Stimulated activated CD4-positive, alpha-beta T cell treated with anti-CD3 and anti-CD28 coated beads, Interleukin-4, amount 100 ng/mL, for 4 hours (primary cell): ENCODE data around the gene GALNT8.
A peak's percentile ranks its signal among the peaks of the same experiment; 100 is the strongest.
"Not testable (repeated sequence)": the region's sequence is repeated elsewhere in the genome, so short reads cannot be mapped to it uniquely, and the experiment has no call there.

Source experiments
- DNase-seq, 2 experiments: peaks; one replicate each; pipeline ENCODE4 v3.0.0-alpha.2; 2020

The GALNT8 gene

GRCh38 chr12:4719821-4720636, at the start of gene GALNT8:
TSS of gene GALNT8 (plus strand) at chr12:4720400. CDS start at chr12:4720678, 278 bp downstream.
- no peak for DNase-seq

DNA sequence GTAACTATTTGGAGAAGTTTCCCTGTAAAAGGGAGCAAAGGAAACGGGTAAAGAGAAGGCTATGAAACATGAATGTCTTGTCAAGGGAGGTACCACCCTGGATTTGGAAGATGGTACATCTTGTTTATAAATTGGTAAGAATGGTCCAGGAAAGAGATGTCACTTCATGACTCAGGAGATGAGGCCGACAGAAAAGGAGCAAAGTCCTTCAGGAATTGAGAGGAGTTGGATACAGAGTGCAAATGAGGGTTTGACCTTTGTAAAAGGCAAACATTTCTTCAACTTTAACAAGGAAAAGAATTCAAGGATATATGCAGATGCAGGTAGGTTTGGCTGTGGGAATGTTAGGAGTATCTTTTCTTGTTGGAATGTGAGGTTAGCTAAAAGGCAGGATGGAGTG, 40.5 kb upstream of the GALNT8 start:
- no peak for DNase-seq

- DNase-seq, result no peak
Observed at GRCh38 chr12:4681732-4682131, 38.5 kb upstream of the GALNT8 start.

- no peak for DNase-seq
Observed at GRCh38 chr12:4685317-4685716, 34.9 kb upstream of the GALNT8 start.

DNA sequence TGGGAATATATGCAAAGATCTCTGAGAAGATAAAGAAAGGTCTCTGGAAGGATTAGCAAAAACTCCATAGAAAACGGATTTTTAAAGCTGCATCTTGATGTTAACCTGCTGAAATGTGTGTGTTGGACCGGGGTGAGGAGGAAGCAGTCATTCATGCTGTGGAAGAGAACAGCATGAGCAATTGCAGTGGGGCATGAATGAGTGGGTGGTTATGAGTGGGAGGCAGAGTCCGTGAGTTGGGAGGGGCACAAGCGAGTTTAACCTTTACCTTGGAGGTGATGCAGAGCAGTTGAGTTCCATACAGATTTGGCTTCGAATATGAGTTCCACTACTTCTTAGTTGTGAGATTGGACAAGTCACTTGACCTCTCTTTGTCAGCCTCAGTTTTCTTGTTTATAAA, 29.4 kb upstream of the GALNT8 start:
- peak in 1 of 2 experiments; percentile 9 for DNase-seq

GRCh38 chr12:4700621-4701026, 19.6 kb upstream of the GALNT8 start:
- DNase-seq, result no peak

- no peak for DNase-seq
Observed at GRCh38 chr12:4701395-4702190, 18.6 kb upstream of the GALNT8 start.

GRCh38 chr12:4703676-4704075, 16.5 kb upstream of the GALNT8 start:
- DNase-seq, result no peak

DNA sequence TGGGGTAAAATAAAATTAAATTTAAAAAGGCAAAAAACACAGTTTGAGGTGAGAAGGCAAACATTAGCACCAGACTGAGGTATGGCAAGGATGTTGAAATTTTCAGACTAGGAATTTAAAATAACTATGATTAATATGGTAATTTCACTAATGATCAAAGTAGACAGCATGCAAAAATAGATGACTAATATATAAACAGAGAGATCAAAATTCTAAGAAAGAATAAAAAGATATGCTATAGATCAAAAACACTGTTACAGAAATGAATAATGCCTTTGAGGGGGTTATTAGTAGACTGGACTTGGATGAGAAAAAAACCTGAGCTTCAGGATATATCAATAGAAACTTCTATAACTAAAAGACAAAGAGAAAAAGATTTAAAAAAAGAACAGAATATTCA, 14.4 kb upstream of the GALNT8 start:
- no peak for DNase-seq

DNA sequence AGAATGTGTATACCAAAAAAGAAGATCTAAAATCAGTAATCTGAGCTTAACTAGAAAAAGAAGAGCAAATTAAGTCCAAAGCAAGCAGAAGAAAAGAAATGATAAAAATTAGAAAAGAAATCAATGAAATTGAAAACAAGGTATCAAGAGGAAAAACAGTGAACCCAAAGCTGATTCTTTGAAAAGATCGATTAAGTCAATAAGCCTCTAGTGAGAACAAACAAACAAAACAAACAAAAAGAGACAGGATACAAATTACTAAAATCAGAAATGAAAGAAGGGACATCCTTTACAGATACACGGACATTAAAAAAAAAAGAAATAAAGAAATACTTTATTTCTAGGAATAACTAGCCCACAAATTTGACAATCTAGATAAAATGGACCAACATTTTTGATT, 12.9 kb upstream of the GALNT8 start:
- DNase-seq, result no peak

DNA sequence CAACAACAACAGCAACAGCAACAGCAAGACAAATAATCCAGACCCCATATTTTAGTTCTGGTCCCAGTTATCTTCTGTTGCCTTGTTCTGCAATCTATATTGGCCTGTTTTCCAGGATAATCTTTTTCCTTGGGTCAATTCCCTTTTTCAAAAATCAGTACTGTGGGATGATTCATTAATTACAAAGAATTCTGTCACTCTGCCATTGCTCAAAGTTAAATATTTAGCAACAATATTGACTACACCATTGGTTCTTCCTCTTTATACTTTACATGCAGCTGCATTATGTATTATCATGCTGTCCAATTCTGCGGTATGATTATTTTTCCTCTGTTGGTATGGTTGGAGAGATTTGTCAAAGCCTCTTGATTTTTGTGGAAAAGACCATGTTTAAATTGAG, 10.1 kb upstream of the GALNT8 start:
- no peak for DNase-seq

- DNase-seq, result no peak
Observed at GRCh38 chr12:4714879-4715278, 5.3 kb upstream of the GALNT8 start.

GRCh38 chr12:4717806-4718205, 2.4 kb upstream of the GALNT8 start:
- no peak for DNase-seq

- DNase-seq, result no peak
Observed at GRCh38 chr12:4720637-4720995, 416 bp downstream of the GALNT8 start.

DNA sequence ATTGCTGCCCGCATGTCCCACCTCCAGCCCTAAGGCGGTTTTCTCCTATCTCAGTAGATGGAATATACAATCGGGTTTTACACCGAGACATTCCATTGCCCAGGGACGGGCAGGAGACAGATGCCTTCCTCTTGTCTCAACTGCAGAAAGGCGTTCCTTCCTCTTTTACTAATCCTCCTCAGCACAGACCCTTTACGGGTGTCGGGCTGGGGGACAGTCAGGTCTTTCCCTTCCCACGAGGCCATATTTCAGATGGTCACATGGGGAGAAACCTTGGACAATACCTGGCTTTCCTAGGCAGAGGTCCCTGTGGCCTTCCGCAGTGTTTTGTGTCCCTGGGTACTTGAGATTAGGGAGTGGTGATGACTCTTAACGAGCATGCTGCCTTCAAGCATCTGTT, 1.4 kb downstream of the GALNT8 start:
- DNase-seq, result not testable (repeated sequence)

DNA sequence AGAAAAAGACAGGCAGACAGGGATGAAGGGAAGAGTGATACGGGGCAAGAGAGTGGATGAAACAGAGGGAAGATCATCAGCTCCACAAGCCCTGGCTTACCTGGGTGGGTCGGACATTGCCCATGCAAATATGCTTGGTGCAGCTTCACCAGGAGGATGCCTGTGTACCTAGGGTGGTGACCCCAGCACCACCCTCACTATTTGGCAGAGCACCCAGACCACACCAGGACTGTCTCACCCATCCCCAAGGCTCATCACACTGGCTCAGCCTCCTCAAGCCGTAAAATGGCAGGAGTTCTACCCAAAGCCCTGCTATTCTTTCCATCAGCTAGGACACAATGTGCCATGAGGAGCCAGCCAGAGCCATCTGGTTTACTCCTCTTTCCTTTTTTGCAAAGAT, 3.0 kb downstream of the GALNT8 start:
- no peak for DNase-seq

GRCh38 chr12:4725057-4725456, 4.9 kb downstream of the GALNT8 start:
- no peak for DNase-seq

DNA sequence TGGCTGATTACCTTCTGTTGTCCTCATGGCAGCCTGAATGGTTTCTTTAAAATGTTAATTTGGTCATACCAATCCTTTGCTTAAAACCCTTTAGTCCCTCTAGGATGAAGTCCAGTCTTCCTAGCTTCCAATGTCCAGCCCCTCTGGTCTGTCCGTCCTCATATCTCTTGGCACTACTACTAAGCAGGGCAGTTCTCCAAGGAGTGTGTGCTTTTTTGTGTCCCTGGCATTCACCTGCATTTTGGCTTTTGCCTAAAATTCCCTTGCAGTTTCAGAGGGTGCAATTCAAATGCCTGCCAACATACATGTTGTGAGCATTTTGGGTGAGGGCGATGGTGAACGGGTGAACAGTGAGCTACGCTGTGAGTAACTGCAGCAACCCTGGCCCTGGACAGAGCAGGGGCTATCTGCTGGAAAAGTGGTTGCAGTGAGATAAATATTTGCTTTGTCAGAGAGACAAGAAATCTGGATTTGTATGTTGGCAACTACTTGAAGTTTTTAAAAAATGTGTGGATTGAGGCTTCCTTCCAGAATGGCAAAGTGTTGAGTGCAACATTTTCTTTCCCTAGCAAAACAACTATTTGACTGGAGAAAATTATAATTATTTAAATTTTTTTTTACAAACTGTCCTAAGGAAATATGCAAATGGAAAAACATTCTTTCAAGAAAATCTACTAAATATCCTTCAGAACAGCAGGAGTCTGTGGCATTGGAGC, 14.6 kb downstream of the GALNT8 start:
- no peak for DNase-seq

- no peak for DNase-seq
Observed at GRCh38 chr12:4736091-4736490, 15.9 kb downstream of the GALNT8 start.

GRCh38 chr12:4738541-4738940, 18.3 kb downstream of the GALNT8 start:
- DNase-seq, result no peak

DNA sequence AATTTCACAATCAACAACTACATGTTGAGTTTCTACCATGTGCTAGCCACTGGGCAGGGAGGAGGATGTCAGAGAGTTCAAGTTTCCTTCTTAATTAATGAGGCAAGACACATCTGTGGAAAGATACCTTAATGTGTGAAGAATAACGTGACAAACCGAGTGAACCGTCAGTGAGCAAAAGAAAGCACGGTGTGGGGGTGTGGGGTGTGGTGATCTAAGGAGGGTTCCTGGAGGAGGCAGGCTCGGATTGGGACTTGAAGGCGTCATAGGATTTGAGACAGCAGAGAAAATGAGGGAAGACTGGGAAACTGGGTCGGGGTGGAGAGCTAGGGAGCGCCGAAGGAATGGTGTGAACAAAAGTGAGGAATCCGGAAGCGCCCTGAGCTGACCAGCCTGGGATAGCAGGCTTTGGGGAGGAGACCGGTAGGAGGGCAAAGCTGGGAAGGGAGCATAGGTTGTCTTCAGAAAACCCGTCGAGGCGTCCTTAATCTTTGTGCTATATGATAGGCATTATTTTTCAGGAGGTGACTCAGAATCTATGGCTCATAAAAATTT, 22.3 kb downstream of the GALNT8 start:
- DNase-seq, result no peak

DNA sequence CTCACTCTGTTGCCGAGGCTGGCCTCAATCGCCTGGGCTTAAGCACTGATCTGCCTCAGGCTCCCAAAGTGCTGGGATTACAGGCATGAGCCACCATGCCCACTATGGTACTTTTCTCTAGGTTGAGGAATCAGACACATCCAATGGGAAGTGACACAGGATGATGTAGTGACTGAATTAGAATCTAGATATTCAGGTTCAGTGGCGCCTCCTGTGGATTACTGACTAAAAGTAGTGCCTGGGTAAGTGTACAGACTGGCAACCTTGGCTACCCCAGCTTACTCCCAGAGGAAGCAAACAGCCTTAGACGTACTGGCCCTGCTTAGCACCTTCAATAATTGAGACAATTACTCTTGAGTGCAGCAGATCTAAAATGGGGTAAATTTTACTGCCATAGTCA, 22.8 kb downstream of the GALNT8 start:
- DNase-seq, result no peak

DNA sequence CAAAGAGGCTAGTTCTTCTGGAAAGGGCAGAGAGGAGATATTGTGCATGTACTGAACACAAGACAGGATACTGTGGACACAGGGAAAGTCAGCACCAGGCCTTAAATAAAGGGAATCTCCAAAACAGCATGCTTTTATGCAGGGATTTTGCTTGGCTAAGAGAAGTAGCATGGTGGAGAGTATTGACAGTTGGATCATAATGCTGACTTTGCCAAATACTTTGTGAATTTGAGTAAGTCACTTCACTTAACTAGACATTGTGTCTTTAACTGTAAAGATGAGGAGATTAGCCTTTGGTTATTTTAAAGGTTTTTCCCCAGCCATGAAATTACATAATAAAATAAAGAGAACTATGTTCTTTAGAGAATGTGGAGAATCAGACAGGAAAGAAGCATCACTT, 24.5 kb downstream of the GALNT8 start:
- DNase-seq, result no peak
